DOHH2 (cell line): ENCODE results near the gene KIAA1549.
"Not testable (repeated sequence)": the region's sequence is repeated elsewhere in the genome, so short reads cannot be mapped to it uniquely, and the experiment has no call there.

Source experiments
- EZH2phosphoT487 ChIP-seq: fragments of 200-600 bp; sonication (generic); IDR thresholded peaks from 2 replicates; pipeline ENCODE4 v1.6.1; 2017; ENCODE audit warnings: borderline replicate concordance, mild to moderate bottlenecking, antibody characterized with exemption, low read length, moderate library complexity, mixed read lengths
- TF ChIP-seq, protein P1 (sequence below): fragments of 200-600 bp; sonication (generic); IDR thresholded peaks from one replicate; pipeline ENCODE4 v1.5.1; 2014; ENCODE audit warnings: antibody characterized with exemption, mild to moderate bottlenecking, low read depth, low read length; ENCODE audit not compliant: poor library complexity, severe bottlenecking

DNA sequence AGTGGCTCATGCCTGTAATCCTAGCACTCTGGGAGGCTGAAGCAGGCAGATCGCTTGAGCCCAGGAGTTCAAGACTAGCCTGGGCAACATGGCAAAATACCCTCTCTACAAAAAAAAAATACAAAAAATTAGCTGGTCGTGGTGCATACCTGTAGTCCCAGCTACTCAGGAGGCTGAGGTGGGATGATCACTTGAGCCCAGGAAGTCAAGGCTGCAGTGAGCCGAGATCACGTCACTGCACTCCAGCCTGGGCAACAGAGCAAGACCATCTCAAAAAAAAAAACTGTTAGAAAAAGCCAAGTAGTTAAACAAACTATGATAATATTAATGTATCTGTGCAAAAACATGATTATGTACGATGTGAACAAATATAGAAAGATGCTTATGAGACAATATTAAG lies 44.7 kb upstream of the KIAA1549 start:
- not testable (repeated sequence) for TF ChIP-seq EZH2phosphoT487
- TF ChIP-seq, protein P1, sequence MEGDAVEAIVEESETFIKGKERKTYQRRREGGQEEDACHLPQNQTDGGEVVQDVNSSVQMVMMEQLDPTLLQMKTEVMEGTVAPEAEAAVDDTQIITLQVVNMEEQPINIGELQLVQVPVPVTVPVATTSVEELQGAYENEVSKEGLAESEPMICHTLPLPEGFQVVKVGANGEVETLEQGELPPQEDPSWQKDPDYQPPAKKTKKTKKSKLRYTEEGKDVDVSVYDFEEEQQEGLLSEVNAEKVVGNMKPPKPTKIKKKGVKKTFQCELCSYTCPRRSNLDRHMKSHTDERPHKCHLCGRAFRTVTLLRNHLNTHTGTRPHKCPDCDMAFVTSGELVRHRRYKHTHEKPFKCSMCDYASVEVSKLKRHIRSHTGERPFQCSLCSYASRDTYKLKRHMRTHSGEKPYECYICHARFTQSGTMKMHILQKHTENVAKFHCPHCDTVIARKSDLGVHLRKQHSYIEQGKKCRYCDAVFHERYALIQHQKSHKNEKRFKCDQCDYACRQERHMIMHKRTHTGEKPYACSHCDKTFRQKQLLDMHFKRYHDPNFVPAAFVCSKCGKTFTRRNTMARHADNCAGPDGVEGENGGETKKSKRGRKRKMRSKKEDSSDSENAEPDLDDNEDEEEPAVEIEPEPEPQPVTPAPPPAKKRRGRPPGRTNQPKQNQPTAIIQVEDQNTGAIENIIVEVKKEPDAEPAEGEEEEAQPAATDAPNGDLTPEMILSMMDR = not testable (repeated sequence)
